Naive B cell (primary cell): Measurements from ENCODE around the gene C17orf100. TPM values are rescaled to one million over a fixed set of nuclear protein-coding genes. Genes with fewer than 3 reads are reported as not detected.
"Not testable (repeated sequence)": the region's sequence is repeated elsewhere in the genome, so short reads cannot be mapped to it uniquely, and the experiment has no call there.

Experiments
- ATAC-seq, 2 donors: fragments of 150-1000 bp; cut with Tn5 transposase; 2 replicates each; pipeline ENCODE4 v1.10.0; 2021; ENCODE audit warnings: low read depth in 2 of 2, mild to moderate bottlenecking in 2 of 2, moderate library complexity in 2 of 2
- DNase-seq: peaks from one replicate; pipeline ENCODE4 v3.0.0; 2022
- H3K27ac Mint-ChIP-seq, 6 donors: one replicate each; pipeline ENCODE4 v1.8.0; 2020 to 2022; ENCODE audit warnings: mild to moderate bottlenecking in 6 of 6, mixed read lengths in 6 of 6, moderate library complexity in 5 of 6, inconsistent platforms in 2 of 6
- H3K27me3 Mint-ChIP-seq, 3 donors: one replicate each; pipeline ENCODE4 v1.8.0; 2021 to 2022; ENCODE audit warnings: mixed read lengths in 3 of 3, mild to moderate bottlenecking in 1 of 3
- H3K36me3 Mint-ChIP-seq, 2 donors: one replicate each; pipeline ENCODE4 v1.8.0; 2020 to 2022; ENCODE audit warnings: mixed read lengths in 2 of 2, inconsistent platforms in 1 of 2, mild to moderate bottlenecking in 1 of 2
- H3K4me1 Mint-ChIP-seq, 3 donors: one replicate each; pipeline ENCODE4 v1.8.0; 2020 to 2022; ENCODE audit warnings: mixed read lengths in 3 of 3, inconsistent platforms in 1 of 3, mild to moderate bottlenecking in 1 of 3, moderate library complexity in 1 of 3
- H3K4me3 Mint-ChIP-seq, 8 donors: one replicate each; pipeline ENCODE4 v1.8.0; 2020 to 2022; ENCODE audit warnings: mild to moderate bottlenecking in 8 of 8, mixed read lengths in 8 of 8, moderate library complexity in 8 of 8, inconsistent platforms in 2 of 8
- H3K9me3 Mint-ChIP-seq, 7 donors: one replicate each; pipeline ENCODE4 v1.8.0; 2020 to 2022; ENCODE audit warnings: mixed read lengths in 7 of 7, mild to moderate bottlenecking in 5 of 7, inconsistent platforms in 2 of 7, moderate library complexity in 1 of 7
- polyA plus RNA-seq, 6 donors: library from polyadenylated mRNA; unstranded; fragments of 300-500 nt; fragmentation: Illumina TruSeq; gene quantifications; one replicate each; pipeline ENCODE4 v1.2.3, GENCODE V29; 2021; ENCODE audit warnings: low read depth in 6 of 6

Gene C17orf100
- polyA plus RNA-seq, 6 donors from 2014 or later, result 6.6 to 16.8 (median 9.7) TPM

- Mint-ChIP-seq H3K36me3 (peaks cover 0 to 9% of the 10 kb centered on the region in 2 donors), H3K4me3 (no peak overlapping the region), H3K27me3 (peaks cover 17 to 33% (median 33%) of the 10 kb centered on the region in 3 donors)
Observed at GRCh38 chr17:6679241-6679640, 27.7 kb downstream of the C17orf100 start.

DNA sequence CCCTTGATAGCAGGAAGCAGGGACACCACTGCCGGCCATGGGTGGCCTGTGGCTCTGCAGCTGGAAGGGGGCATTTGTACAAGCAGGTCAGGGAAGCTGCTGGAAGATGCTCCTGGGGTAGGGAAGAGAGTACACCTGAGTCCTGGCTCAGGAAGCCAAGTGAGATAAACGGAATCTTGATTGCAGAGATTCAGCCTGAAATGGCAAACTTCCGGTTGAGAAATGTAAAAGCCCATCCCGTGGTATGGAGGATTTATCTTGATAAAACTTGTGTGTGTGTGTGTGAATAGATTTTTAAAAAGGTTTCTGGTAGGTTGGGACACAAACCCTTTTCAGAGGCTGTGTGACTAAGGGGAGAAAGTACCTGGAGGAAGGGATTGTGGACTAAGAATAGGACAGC is 29.6 kb downstream of the C17orf100 start:
- no peak for DNase-seq
- H3K4me1 Mint-ChIP-seq, result peaks cover 0 to 15% (median 5%) of the 10 kb centered on the region in 3 donors
- H3K36me3 Mint-ChIP-seq, result peaks cover 0 to 17% of the 10 kb centered on the region in 2 donors
- peak overlapping the region in 2 of 6 donors; percentile 19 to 53 for H3K27ac Mint-ChIP-seq
- H3K27me3 Mint-ChIP-seq, result peaks cover 17 to 46% (median 43%) of the 10 kb centered on the region in 3 donors
- H3K4me3 Mint-ChIP-seq, result no peak overlapping the region
- no peaks in the 10 kb centered on the region for H3K9me3 Mint-ChIP-seq
- no peak for ATAC-seq

More at GRCh38 chr17:6679241-6679640, 27.7 kb downstream of the C17orf100 start:
- ATAC-seq, result no peak
- Mint-ChIP-seq H3K27ac (no peak overlapping the region), H3K4me1 (peaks cover 3 to 15% (median 5%) of the 10 kb centered on the region in 3 donors), H3K9me3 (no peaks in the 10 kb centered on the region)
- DNase-seq, result no peak

DNA sequence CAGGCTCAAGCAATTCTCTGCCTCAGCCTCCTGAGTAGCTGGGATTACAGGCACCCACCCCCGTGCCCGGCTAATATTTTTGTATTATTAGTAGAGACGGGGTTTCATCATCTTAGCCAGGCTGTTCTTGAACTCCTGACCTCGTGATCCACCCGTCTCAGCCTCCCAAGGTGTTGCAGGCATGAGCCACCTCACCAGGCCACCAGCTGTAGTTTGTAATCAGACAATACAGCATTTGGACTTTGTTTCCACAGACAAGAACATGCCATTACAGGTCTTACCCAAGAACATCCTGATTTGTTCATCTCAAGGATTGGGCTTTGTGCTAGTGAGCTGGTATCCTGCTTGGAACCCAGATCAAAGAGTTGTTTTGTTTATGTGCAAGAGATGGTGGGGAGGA is 30.1 kb downstream of the C17orf100 start:
- Mint-ChIP-seq H3K9me3 (no peaks in the 10 kb centered on the region), H3K4me3 (no peak overlapping the region), H3K36me3 (peaks cover 0 to 20% of the 10 kb centered on the region in 2 donors), H3K27ac (no peak overlapping the region), H3K27me3 (peaks cover 17 to 48% (median 47%) of the 10 kb centered on the region in 3 donors), H3K4me1 (peaks cover 0 to 15% (median 5%) of the 10 kb centered on the region in 3 donors)
- ATAC-seq (no peak), DNase-seq (no peak)

- no peak overlapping the region for H3K4me3 Mint-ChIP-seq
- ATAC-seq, result no peak
- peaks cover 0 to 20% of the 10 kb centered on the region in 2 donors for H3K36me3 Mint-ChIP-seq
- peaks cover 0 to 15% (median 5%) of the 10 kb centered on the region in 3 donors for H3K4me1 Mint-ChIP-seq
- DNase-seq, result no peak
- peaks cover 23 to 54% (median 54%) of the 10 kb centered on the region in 3 donors for H3K27me3 Mint-ChIP-seq
- H3K9me3 Mint-ChIP-seq, result no peaks in the 10 kb centered on the region
- H3K27ac Mint-ChIP-seq, result no peak overlapping the region
Observed at GRCh38 chr17:6682339-6682738, 30.8 kb downstream of the C17orf100 start.

DNA sequence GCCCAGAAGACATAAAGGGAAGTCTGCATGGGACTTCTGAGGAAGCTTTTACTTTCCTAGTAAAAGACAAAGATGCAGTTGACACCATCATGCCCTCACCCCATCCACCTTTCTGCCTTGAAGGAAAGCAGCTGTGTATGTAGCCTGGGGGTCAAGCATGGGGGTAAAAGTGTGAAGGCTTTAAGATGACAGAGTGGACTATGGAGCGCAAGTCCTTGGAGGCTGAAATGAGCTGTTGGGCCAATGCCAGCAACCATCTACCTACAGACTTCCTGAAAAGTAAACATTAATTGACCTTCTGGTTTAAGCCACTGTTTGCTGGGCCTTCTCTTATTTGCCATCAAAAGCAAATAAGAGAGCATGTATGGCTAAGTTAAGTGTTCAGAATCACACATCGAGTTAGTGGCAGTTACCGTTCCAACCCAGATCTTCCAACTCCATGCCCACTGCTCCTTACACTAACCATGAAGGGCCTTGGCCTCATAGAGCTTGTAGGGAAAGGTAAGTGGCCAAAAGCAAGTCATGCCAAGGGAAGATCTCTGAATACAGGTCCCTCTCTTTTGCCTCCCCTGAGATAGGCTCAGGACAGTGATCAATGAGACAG is 31.6 kb downstream of the C17orf100 start:
- H3K27ac Mint-ChIP-seq, result no peak overlapping the region
- ATAC-seq, result no peak

DNA sequence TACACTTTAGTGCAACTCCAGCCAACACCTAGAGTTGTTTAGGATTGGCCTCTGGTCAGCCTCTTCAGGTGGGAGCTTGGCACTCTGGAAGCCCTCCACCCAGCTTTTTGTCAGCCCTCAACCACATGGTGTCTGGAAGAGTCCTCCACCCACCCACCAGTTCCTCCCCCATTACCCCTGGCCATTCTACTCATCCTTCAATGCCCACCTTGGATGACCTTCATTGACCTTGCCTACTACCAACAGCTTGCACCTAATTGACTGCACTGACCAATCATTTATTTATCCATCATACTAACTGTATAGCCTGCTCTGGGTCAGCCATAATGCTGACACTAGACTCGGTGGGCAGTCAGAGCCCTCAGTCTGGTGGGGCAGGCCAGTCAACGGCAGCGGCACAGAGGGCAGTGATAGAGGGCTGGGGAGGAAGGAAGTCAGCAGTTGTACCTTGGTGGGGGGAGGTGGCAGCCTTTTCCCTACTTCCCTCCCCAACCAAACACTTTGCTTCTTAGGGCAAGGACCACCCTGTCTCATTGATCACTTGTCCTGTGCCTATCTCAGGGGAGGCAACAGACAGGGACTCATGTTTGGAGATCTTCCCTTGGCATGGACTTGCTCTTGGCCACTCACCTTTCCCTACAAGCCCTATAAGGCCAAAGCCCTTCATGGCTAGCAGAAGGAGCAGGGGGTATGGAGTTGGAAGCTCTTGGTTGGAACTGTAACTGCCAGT is 32.3 kb downstream of the C17orf100 start:
- Mint-ChIP-seq H3K36me3 (peaks cover 0 to 20% of the 10 kb centered on the region in 2 donors), H3K4me1 (peaks cover 0 to 1% (median 0%) of the 10 kb centered on the region in 3 donors), H3K9me3 (no peaks in the 10 kb centered on the region), H3K27ac (no peak overlapping the region), H3K27me3 (peaks cover 23 to 46% (median 46%) of the 10 kb centered on the region in 3 donors), H3K4me3 (peak overlapping the region in 1 of 8 donors; percentile 1)
- DNase-seq (no peak), ATAC-seq (no peak)

More for the DNA sequence above, 31.6 kb downstream of the C17orf100 start:
- H3K36me3 Mint-ChIP-seq, result peaks cover 0 to 20% of the 10 kb centered on the region in 2 donors
- no peaks in the 10 kb centered on the region for H3K9me3 Mint-ChIP-seq
- H3K4me1 Mint-ChIP-seq, result peaks cover 0 to 8% (median 0%) of the 10 kb centered on the region in 3 donors
- no peak for DNase-seq
- H3K27me3 Mint-ChIP-seq, result peaks cover 30 to 53% (median 53%) of the 10 kb centered on the region in 3 donors
- no peak overlapping the region for H3K4me3 Mint-ChIP-seq

GRCh38 chr17:6684460-6684783 is 32.9 kb downstream of the C17orf100 start:
- Mint-ChIP-seq H3K27me3 (peaks cover 21 to 45% (median 43%) of the 10 kb centered on the region in 3 donors), H3K36me3 (peaks cover 0 to 20% of the 10 kb centered on the region in 2 donors), H3K4me1 (no peaks in the 10 kb centered on the region), H3K27ac (no peak overlapping the region), H3K9me3 (no peaks in the 10 kb centered on the region), H3K4me3 (no peak overlapping the region)
- no peak for ATAC-seq
- no peak for DNase-seq

- Mint-ChIP-seq H3K27me3 (peaks cover 21 to 52% (median 47%) of the 10 kb centered on the region in 3 donors), H3K27ac (peak overlapping the region in 1 of 6 donors; percentile 32)
- no peak for DNase-seq
Observed at GRCh38 chr17:6684881-6685767, 33.6 kb downstream of the C17orf100 start.

GRCh38 chr17:6686026-6686425 is 34.5 kb downstream of the C17orf100 start:
- H3K4me1 Mint-ChIP-seq, result peaks cover 0 to 3% (median 0%) of the 10 kb centered on the region in 3 donors
- no peak overlapping the region for H3K4me3 Mint-ChIP-seq
- H3K36me3 Mint-ChIP-seq, result peaks cover 0 to 20% of the 10 kb centered on the region in 2 donors
- peaks cover 23 to 61% (median 53%) of the 10 kb centered on the region in 3 donors for H3K27me3 Mint-ChIP-seq
- DNase-seq (no peak), ATAC-seq (no peak)
- no peaks in the 10 kb centered on the region for H3K9me3 Mint-ChIP-seq
- H3K27ac Mint-ChIP-seq, result no peak overlapping the region

More at GRCh38 chr17:6684881-6685767, 33.6 kb downstream of the C17orf100 start:
- H3K4me1 Mint-ChIP-seq, result no peaks in the 10 kb centered on the region
- H3K4me3 Mint-ChIP-seq, result no peak overlapping the region
- H3K9me3 Mint-ChIP-seq, result no peaks in the 10 kb centered on the region
- H3K36me3 Mint-ChIP-seq, result peaks cover 0 to 20% of the 10 kb centered on the region in 2 donors
- no peak for ATAC-seq

DNA sequence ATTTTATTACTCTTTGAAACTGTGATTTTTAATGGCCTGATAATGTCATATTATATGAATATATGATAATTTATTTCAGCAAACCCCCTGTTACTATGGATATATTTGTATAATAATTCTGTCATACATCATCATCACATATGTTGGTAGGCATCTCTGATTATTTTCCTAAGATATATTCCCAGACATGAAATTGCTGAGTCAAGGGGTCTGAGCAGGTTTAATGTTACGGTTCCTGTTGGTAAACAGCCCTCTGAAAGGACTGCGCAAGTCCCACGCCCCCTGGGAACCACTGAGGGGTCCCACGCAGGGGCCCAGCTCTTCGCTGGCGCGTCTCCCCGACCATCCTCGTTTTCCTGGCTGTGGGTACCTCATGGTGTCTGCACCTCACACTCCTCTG is 37.4 kb downstream of the C17orf100 start:
- DNase-seq, result no peak
- no peak for ATAC-seq
- Mint-ChIP-seq H3K27me3 (peaks cover 32 to 72% (median 56%) of the 10 kb centered on the region in 3 donors), H3K9me3 (no peaks in the 10 kb centered on the region), H3K36me3 (peaks cover 0 to 13% of the 10 kb centered on the region in 2 donors), H3K4me1 (peaks cover 0 to 3% (median 0%) of the 10 kb centered on the region in 3 donors), H3K27ac (no peak overlapping the region), H3K4me3 (no peak overlapping the region)

DNA sequence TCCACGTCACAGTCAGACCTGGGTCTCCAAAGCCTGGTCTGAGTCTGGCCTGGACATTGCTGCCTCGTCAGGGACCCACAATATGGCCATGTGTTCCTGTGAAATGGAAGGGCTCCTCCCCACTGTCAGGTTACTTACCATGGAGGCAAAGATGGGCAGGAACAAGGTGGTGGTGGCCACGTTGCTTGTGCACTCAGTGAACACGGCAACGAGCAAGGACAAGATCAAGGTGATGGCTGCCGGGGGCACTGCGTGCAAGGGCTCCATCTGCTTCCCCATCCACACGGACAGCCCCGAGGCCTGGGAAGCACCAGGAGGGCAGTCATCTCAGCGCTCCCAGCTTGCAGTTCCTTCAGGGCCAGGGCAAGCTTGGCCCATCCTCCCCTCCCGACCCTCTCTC is 39.1 kb downstream of the C17orf100 start:
- no peak for DNase-seq
- Mint-ChIP-seq H3K9me3 (no peaks in the 10 kb centered on the region), H3K36me3 (peaks cover 0 to 6% of the 10 kb centered on the region in 2 donors), H3K4me1 (peaks cover 0 to 3% (median 0%) of the 10 kb centered on the region in 3 donors), H3K27me3 (peaks cover 34 to 74% (median 52%) of the 10 kb centered on the region in 3 donors), H3K4me3 (no peak overlapping the region), H3K27ac (no peak overlapping the region)
- ATAC-seq, result no peak

- Mint-ChIP-seq H3K27me3 (peaks cover 34 to 73% (median 57%) of the 10 kb centered on the region in 3 donors), H3K27ac (no peak overlapping the region), H3K36me3 (no peaks in the 10 kb centered on the region), H3K9me3 (no peaks in the 10 kb centered on the region), H3K4me3 (no peak overlapping the region), H3K4me1 (peaks cover 0 to 3% (median 0%) of the 10 kb centered on the region in 3 donors)
- no peak for DNase-seq
- no peak for ATAC-seq
Observed at GRCh38 chr17:6691546-6691945, 40.0 kb downstream of the C17orf100 start.

DNA sequence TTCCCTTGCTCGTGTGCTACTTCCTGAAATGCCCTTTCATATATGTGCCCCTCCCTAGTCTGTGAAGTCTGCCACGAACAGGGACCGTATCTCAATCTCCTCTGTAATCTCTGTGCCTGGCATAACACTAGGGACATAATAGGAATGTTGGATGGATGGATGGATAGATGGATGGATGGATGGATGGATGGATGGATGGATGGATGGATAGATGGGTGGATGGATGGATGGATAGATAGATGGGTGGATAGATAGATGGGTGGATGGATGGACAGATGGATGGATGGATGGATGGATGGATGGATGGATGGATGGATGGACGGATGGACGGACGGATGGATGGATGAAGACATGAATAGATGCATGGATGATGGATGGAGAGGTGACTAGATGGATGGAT is 40.4 kb downstream of the C17orf100 start:
- H3K4me3 Mint-ChIP-seq, ATAC-seq, H3K36me3 Mint-ChIP-seq, H3K4me1 Mint-ChIP-seq, DNase-seq, H3K9me3 Mint-ChIP-seq: not testable (repeated sequence)
- Mint-ChIP-seq H3K27me3 (peaks cover 32 to 72% (median 59%) of the 10 kb centered on the region in 3 donors), H3K27ac (peak overlapping the region in 1 of 6 donors; percentile 82)
